GM12878 (cell line): ENCODE measurements around the gene HIVEP3. TPM values are rescaled to one million over a fixed set of nuclear protein-coding genes. Genes with fewer than 3 reads are reported as not detected.

Experiments
- ATAC-seq: fragments of 200-7000 bp; cut with Tn5 transposase; 3 replicates; pipeline ENCODE4 v1.9.1; 2020; ENCODE audit warnings: mild to moderate bottlenecking, moderate library complexity
- BruUV-seq: library from RNA; stranded (reverse); fragments of 400-500 nt; replicated peaks from 2 replicates; lab custom pipeline; 2021; lab: Mats Ljungman, UMichigan
- CTCF ChIA-PET: fragments of 300-600 bp; sonication (Branson Sonifier 250); formaldehyde crosslinking; extraction: SDS; loops from one replicate; lab custom pipeline; 2021; ENCODE audit warnings: inconsistent platforms; lab: Yijun Ruan, JAX
- POLR2A ChIA-PET: fragments of 350-600 bp; formaldehyde crosslinking; extraction: SDS; loops from one replicate; lab custom pipeline; 2021; ENCODE audit warnings: inconsistent platforms; lab: Charles Lee
- RAD21 ChIA-PET: fragments of 300-600 bp; sonication (Branson Sonifier 250); formaldehyde crosslinking; loops from one replicate; lab custom pipeline; 2023; ENCODE audit warnings: antibody characterized with exemption; ENCODE audit not compliant: unreplicated experiment; lab: Charles Lee
- SMC1A ChIA-PET: fragments of 300-600 bp; sonication (Branson Sonifier 250); formaldehyde crosslinking; loops from one replicate; lab custom pipeline; 2023; ENCODE audit not compliant: unreplicated experiment, uncharacterized antibody; lab: Charles Lee
- DNase-seq: peaks from one replicate; pipeline ENCODE4 v3.0.0-alpha.2; 2011; ENCODE audit warnings: low read depth, low spot score
- FAIRE-seq: peaks from 3 replicates; lab custom pipeline; 2011; peaks lifted over from hg19 to GRCh38; lab: Jason Lieb, UNC
- H2AFZ ChIP-seq: 2 replicates; pipeline ENCODE4 v1.6.0; 2011; ENCODE audit warnings: low read depth, low read length, control low read depth; ENCODE audit not compliant: control insufficient read depth
- H3K27ac ChIP-seq: 2 replicates; pipeline ENCODE4 v1.5.1; 2011; ENCODE audit warnings: control low read depth; ENCODE audit not compliant: control insufficient read depth, insufficient read depth
- H3K27me3 ChIP-seq, 2 experiments: replicated peaks in 1 of 2; 2 replicates each; pipeline versions ENCODE4 v1.6.0 to v1.6.1; 2011; ENCODE audit warnings: low read length in 1 of 2; ENCODE audit not compliant: control insufficient read depth in 2 of 2, insufficient read depth in 2 of 2
- H3K36me3 ChIP-seq, 2 experiments: 2 replicates each; pipeline ENCODE4 v1.5.1; 2011; ENCODE audit warnings: low read length in 1 of 2; ENCODE audit not compliant: control insufficient read depth in 2 of 2, insufficient read depth in 2 of 2
- H3K4me1 ChIP-seq: 2 replicates; pipeline ENCODE4 v1.6.1; 2011; ENCODE audit warnings: mild to moderate bottlenecking, low read length, moderate library complexity, mixed read lengths; ENCODE audit not compliant: control insufficient read depth, insufficient read depth
- H3K4me2 ChIP-seq: 2 replicates; pipeline ENCODE4 v1.6.0; 2011; ENCODE audit warnings: control low read depth; ENCODE audit not compliant: control insufficient read depth, insufficient read depth
- H3K4me3 ChIP-seq: fragments of 200-600 bp; sonication (generic); 2 replicates; pipeline ENCODE4 v1.5.1; 2016
- H3K79me2 ChIP-seq: 2 replicates; pipeline ENCODE4 v1.6.0; 2011; ENCODE audit warnings: low read length; ENCODE audit not compliant: control insufficient read depth, insufficient read depth
- H3K9ac ChIP-seq: 2 replicates; pipeline ENCODE4 v1.8.0; 2011; ENCODE audit warnings: low read length, control low read depth, mixed read lengths; ENCODE audit not compliant: control insufficient read depth, insufficient read depth
- H3K9me3 ChIP-seq: replicated peaks from 3 replicates; pipeline ENCODE4 v1.5.1; 2011; ENCODE audit warnings: mild to moderate bottlenecking, low read length; ENCODE audit not compliant: control insufficient read depth, insufficient read depth
- H4K20me1 ChIP-seq: 2 replicates; pipeline ENCODE4 v1.6.0; 2011; ENCODE audit not compliant: control insufficient read depth, insufficient read depth
- CBFB ChIP-seq: IDR thresholded peaks from 2 replicates; pipeline ENCODE4 v1.6.1; 2016; ENCODE audit warnings: antibody characterized with exemption, low read depth
- EGR1 ChIP-seq, 2 experiments: IDR thresholded peaks; 1 replicate in 1 of 2; 2 replicates in 1 of 2; pipeline ENCODE4 v1.6.1; 2011 to 2012; ENCODE audit warnings: low read depth in 2 of 2, low read length in 2 of 2, borderline replicate concordance in 1 of 2, mild to moderate bottlenecking in 1 of 2, moderate library complexity in 1 of 2
- ETV6 ChIP-seq, 2 experiments: fragments of 450-650 bp in 1 of 2; IDR thresholded peaks in 1 of 2; conservative IDR thresholded peaks in 1 of 2; 2 replicates each; pipeline ENCODE4 v1.6.1; 2014; ENCODE audit warnings: antibody characterized with exemption in 1 of 2, borderline replicate concordance in 1 of 2, low read depth in 1 of 2, mild to moderate bottlenecking in 1 of 2, moderate library complexity in 1 of 2
- HDGF ChIP-seq: fragments of 450-650 bp; IDR thresholded peaks from 2 replicates; pipeline ENCODE4 v1.6.1; 2016; ENCODE audit warnings: antibody characterized with exemption
- KLF5 ChIP-seq: fragments of 450-650 bp; IDR thresholded peaks from 2 replicates; pipeline ENCODE4 v1.6.1; 2014; ENCODE audit warnings: mild to moderate bottlenecking; ENCODE audit not compliant: partially characterized antibody
- MTA2 ChIP-seq: fragments of 450-650 bp; IDR thresholded peaks from 2 replicates; pipeline ENCODE4 v1.6.1; 2016; ENCODE audit warnings: low read depth, mild to moderate bottlenecking, moderate library complexity
- MYC ChIP-seq: IDR thresholded peaks from 2 replicates; pipeline ENCODE4 v1.6.1; 2011; ENCODE audit warnings: mild to moderate bottlenecking, low read length, moderate library complexity, inconsistent platforms; ENCODE audit not compliant: insufficient read depth, insufficient replicate concordance, insufficient read length, severe bottlenecking
- POLR2AphosphoS5 ChIP-seq: IDR thresholded peaks from 2 replicates; pipeline ENCODE4 v1.6.1; 2011; ENCODE audit warnings: mild to moderate bottlenecking, low read length, inconsistent platforms
- RAD21 ChIP-seq: IDR thresholded peaks from 2 replicates; pipeline ENCODE4 v1.6.1; 2011; ENCODE audit warnings: mild to moderate bottlenecking, low read depth, low read length, moderate library complexity; ENCODE audit not compliant: insufficient read depth
- SMARCA5 ChIP-seq: fragments of 450-650 bp; IDR thresholded peaks from 2 replicates; pipeline ENCODE4 v1.6.1; 2017; ENCODE audit warnings: mild to moderate bottlenecking
- TCF12 ChIP-seq: IDR thresholded peaks from 2 replicates; pipeline ENCODE4 v1.6.1; 2011; ENCODE audit warnings: low read depth, mild to moderate bottlenecking, low read length
- ZNF207 ChIP-seq: fragments of 450-650 bp; IDR thresholded peaks from 2 replicates; pipeline ENCODE4 v1.6.1; 2014; ENCODE audit warnings: antibody characterized with exemption, mild to moderate bottlenecking, borderline replicate concordance
- WGBS: methylation state at CpG from one replicate; pipeline ENCODE4 v1.1.6; 2016; ENCODE audit warnings: low lambda C conversion rate; ENCODE audit not compliant: insufficient replicate concordance, insufficient coverage; ENCODE audit errors: missing lambda C conversion rate; 5-methylcytosine and 5-hydroxymethylcytosine counted together
- in situ Hi-C: fragments of 300-500 bp; cut with MboI; formaldehyde crosslinking; loops from 9 replicates; pipeline ENCODE4 v1.14.3; 2018; ENCODE audit warnings: mixed read lengths
- intact Hi-C: fragments of 100-400 bp; cut with micrococcal nuclease; formaldehyde crosslinking; loops from one replicate; pipeline ENCODE4 v1.14.2; 2022; ENCODE audit not compliant: unreplicated experiment
- polyA plus RNA-seq, 11 experiments: library from polyadenylated mRNA; depleted of rRNA in 4 of 11; unstranded in 6 of 11; stranded (reverse) in 5 of 11; fragments of >200 nt; fragmentation: Nextera tagmentation in 4 of 11; fragmentation: Illumina TruSeq in 1 of 11; extraction: Ambion mirVana in 4 of 11; extraction: Trizol in 1 of 11; gene quantifications; 1 replicate in 1 of 11; 2 replicates in 10 of 11; pipeline versions ENCODE4 v1.2.1 to v1.2.3, GENCODE V29; 2011 to 2016; ENCODE audit warnings: inconsistent platforms in 2 of 11, missing spikeins in 2 of 11, low read depth in 1 of 11
- total RNA-seq, 4 experiments: library from RNA; depleted of rRNA in 3 of 4; stranded (reverse); fragments of >200 nt in 3 of 4; fragmentation: Illumina TruSeq in 1 of 4; extraction: Trizol in 1 of 4; gene quantifications; 2 replicates each; pipeline versions ENCODE4 v1.2.1 to v1.2.3, GENCODE V29; 2013 to 2021
- TF ChIP-seq, protein P1 (sequence below): fragments of 450-650 bp; formaldehyde crosslinking; IDR thresholded peaks from 2 replicates; pipeline ENCODE4 v1.4.0; 2020; ENCODE audit warnings: mild to moderate bottlenecking, moderate library complexity
- TF ChIP-seq, protein P2 (sequence below): IDR thresholded peaks from 2 replicates; pipeline ENCODE4 v1.6.1; 2011; ENCODE audit warnings: borderline replicate concordance, low read depth, mild to moderate bottlenecking, moderate library complexity, low read length; ENCODE audit not compliant: insufficient read depth, poor library complexity, severe bottlenecking

Gene HIVEP3
- total and polyA plus RNA-seq, 10 of the 15 experiments (the other 5 are each of a cell fraction or from before 2014, with no cell fraction given), result 1.8 to 13.6 (median 3.8) TPM

DNA sequence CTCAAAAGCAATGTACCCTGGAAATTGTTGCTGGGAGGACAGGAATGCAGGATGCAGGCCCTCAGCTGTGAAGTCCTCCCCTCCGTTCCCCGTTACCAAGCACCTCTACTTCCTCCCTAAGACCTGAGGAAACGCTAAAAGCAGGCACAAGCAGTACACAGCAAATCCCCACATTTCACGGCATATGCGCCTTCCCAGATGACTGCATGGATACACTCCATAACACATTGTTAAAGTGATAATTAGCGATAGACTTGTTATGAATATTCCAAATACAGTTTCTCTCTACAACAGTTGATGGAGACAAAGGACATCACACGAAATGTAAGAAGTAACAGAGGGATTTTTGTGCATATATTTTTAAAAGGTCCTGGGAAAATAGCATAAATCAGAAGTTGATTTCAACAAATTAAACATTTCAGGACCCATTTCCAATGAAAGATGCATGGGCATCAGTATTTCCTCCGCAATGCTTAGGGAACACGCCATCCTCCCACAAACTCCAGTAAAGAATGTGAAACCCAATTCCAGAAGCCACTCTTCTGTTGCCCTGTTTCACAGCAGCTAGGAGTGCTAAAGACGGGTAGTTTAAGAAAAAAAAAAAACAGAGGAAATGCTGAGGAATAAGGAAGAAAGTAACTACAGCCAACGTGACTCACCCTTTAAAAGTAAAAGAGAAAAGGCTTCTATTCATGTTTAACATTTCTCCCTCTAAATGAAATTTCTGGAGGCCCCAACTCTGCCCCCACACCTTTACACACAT lies 75.5 kb downstream of the HIVEP3 start:
- Histone ChIP-seq H3K9ac (no peak overlapping the region), H3K4me1 (no peaks in the 10 kb centered on the region), H3K4me3 (no peak overlapping the region), H4K20me1 (no peaks in the 10 kb centered on the region), H3K27me3 (no peaks in the 10 kb centered on the region), H3K27ac (no peak overlapping the region), H3K79me2 (no peaks in the 10 kb centered on the region), H3K9me3 (no peaks in the 10 kb centered on the region), H2AFZ (no peak overlapping the region), H3K36me3 (no peaks in the 10 kb centered on the region; a peak in 1 of 4 replicates), H3K4me2 (no peak overlapping the region)
- CTCF ChIA-PET, result interaction anchor here (0.8 kb wide), 1 partner anchor 112 kb away, joined by 3 read pairs; no protein-coding TSS in a partner anchor
- no TSS peak for BruUV-seq
- POLR2A ChIA-PET, result no interaction called here
- SMC1A ChIA-PET, result interaction anchor here (1.0 kb wide), 1 partner anchor 14 kb away, joined by 4 read pairs; no protein-coding TSS in a partner anchor
- DNase-seq (no peak), ATAC-seq (no peak), FAIRE-seq (no peak)
- intact Hi-C loops (no loop called here), in situ Hi-C loops (no loop called here)
- RAD21 ChIA-PET, result no interaction called here
- 61% methylated on average over 11 of the region's 11 CpGs for WGBS
- TF ChIP-seq EGR1 (IDR thresholded peaks at IDR 0.05; ENCODE audit: borderline replicate concordance in 1 of 2, low read depth in 2 of 2, low read length in 2 of 2), result no peak
- TF ChIP-seq SMARCA5, result no peak
- TF ChIP-seq RAD21, result no peak
- TF ChIP-seq KLF5, result no peak
- TF ChIP-seq POLR2AphosphoS5, result no peak
- no peak for TF ChIP-seq CBFB
- TF ChIP-seq, protein P1, sequence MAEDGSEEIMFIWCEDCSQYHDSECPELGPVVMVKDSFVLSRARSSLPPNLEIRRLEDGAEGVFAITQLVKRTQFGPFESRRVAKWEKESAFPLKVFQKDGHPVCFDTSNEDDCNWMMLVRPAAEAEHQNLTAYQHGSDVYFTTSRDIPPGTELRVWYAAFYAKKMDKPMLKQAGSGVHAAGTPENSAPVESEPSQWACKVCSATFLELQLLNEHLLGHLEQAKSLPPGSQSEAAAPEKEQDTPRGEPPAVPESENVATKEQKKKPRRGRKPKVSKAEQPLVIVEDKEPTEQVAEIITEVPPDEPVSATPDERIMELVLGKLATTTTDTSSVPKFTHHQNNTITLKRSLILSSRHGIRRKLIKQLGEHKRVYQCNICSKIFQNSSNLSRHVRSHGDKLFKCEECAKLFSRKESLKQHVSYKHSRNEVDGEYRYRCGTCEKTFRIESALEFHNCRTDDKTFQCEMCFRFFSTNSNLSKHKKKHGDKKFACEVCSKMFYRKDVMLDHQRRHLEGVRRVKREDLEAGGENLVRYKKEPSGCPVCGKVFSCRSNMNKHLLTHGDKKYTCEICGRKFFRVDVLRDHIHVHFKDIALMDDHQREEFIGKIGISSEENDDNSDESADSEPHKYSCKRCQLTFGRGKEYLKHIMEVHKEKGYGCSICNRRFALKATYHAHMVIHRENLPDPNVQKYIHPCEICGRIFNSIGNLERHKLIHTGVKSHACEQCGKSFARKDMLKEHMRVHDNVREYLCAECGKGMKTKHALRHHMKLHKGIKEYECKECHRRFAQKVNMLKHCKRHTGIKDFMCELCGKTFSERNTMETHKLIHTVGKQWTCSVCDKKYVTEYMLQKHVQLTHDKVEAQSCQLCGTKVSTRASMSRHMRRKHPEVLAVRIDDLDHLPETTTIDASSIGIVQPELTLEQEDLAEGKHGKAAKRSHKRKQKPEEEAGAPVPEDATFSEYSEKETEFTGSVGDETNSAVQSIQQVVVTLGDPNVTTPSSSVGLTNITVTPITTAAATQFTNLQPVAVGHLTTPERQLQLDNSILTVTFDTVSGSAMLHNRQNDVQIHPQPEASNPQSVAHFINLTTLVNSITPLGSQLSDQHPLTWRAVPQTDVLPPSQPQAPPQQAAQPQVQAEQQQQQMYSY (CRISPR knock-in tag), result no peak
- TF ChIP-seq ZNF207, result no peak
- TF ChIP-seq, protein P2, sequence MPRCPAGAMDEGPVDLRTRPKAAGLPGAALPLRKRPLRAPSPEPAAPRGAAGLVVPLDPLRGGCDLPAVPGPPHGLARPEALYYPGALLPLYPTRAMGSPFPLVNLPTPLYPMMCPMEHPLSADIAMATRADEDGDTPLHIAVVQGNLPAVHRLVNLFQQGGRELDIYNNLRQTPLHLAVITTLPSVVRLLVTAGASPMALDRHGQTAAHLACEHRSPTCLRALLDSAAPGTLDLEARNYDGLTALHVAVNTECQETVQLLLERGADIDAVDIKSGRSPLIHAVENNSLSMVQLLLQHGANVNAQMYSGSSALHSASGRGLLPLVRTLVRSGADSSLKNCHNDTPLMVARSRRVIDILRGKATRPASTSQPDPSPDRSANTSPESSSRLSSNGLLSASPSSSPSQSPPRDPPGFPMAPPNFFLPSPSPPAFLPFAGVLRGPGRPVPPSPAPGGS, result no peak
- no peak for TF ChIP-seq ETV6 (conservative IDR thresholded peaks at IDR 0.05 in 1 of 2, IDR thresholded peaks at IDR 0.05 in 1 of 2; ENCODE audit: borderline replicate concordance in 1 of 2, low read depth in 1 of 2)
- no peak for TF ChIP-seq TCF12
- no peak for TF ChIP-seq MYC
- no peak for TF ChIP-seq HDGF
- TF ChIP-seq MTA2, result no peak
- TF ChIP-seq, all 136 proteins: peak for 0
